GM21619 (cell line): ENCODE measurements around the gene PCBP3.
"Not testable (repeated sequence)": the region's sequence is repeated elsewhere in the genome, so short reads cannot be mapped to it uniquely, and the experiment has no call there.

Experiments used
- ATAC-seq: cut with Tn5 transposase; IDR thresholded peaks from one replicate; pipeline ENCODE4 v1.9.1; 2021; ENCODE audit not compliant: unreplicated experiment

Gene PCBP3

GRCh38 chr21:45870421-45870820 lies 226.9 kb downstream of the PCBP3 start:
- no peak for ATAC-seq

DNA sequence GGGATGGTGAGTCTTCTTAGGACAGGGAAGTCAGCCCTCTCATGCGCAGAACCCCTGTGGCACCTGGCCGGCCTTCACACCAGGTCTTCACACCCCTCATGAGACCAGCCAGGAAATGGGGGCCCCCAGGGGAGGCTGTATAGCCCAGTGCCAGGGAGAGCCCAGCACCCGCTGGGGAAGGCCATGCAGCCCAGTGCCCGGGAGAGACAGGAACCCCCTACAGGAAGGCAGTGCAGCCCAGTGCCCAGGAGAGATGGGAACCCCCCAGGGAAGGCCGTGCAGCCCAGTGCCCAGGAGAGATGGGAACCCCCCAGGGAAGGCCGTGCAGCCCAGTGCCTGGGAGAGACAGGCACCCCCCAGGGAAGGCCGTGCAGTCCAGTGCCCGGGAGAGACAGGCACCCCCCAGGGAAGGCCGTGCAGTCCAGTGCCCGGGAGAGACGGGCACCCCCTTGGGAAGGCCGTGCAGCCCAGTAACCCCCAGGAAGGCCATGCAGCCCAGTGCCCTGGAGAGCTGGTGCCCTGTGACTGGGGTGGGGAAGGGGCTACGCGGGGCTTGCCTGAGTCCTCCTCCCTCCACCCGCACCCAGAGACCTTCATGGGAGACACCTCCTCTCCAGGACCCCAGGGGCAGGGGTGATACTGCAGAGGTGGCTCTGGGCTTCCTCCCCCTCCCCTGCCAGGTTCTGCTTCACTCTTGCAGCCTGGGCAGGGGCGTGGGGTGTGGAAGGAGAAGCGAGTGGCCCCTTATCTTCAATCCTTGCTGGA lies 227.5 kb downstream of the PCBP3 start:
- no peak for ATAC-seq

DNA sequence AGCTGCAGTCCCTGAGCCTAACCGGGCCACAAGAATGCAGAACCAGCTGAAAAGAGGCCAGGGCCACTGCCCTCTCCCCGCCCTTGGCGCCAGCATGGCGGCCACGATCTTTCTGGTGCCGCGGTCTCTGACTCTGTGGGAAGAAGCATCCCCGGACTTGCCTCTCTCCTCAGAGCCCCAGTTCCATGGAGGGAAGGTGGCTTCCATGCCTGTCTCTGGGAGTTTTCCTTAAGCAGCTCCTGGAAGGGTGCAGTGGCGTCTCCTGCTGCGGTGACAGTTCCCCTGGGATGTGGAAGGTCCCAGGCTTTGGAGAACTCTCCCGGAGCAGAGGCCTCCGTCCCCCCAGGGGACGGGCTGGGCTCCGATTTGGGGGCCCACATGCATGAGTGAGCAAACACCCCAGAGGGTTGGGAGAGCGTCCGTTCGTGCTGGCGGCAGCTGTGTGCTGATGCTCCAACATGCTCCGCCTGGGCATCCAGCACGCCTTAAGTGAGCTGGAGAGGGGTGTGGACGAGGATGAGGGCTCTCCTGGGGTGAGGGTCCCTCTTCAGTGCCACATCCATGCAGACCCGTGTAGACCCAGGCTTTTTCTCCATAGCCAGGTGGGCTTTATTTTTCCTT lies 228.2 kb downstream of the PCBP3 start:
- no peak for ATAC-seq

GRCh38 chr21:45872471-45872870 lies 228.9 kb downstream of the PCBP3 start:
- ATAC-seq: no peak

DNA sequence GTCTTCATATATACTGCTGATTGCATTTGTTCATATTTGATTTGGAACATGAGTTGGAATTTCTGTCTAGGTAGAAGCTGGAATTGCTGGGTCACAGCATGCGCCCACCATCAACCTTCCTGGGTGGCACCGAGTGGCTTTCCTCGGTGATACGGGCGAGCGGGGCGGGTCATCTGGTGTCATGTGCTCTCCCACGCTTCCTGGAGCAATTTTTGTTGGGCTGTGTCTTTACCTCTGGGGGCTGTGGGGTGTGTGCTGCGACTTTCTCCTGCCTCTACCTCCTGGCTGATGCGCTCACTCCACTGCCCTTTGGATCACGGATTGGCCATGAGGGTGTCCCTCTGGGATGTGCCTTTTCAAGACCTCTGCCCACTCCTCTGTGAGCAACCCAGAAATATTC lies 229.4 kb downstream of the PCBP3 start:
- ATAC-seq: no peak

GRCh38 chr21:45873418-45873817 lies 229.9 kb downstream of the PCBP3 start:
- ATAC-seq: no peak

DNA sequence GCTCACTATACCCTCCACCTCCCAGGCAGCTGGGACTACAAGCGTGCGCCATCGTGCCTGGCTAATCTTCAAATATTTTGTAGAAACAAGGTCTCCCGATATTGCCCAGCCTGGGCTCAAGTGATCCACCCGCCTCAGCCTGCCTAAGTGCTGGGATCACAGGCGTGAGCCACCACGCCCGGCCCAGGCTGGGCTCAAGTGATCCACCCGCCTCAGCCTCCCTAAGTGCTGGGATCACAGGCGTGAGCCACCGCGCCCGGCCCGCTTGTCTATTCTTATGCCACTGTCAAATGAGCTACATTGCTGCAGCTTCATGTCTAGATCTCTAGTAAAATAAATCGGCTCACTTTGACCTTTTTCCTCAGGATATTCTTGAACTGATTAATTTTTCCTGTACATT lies 230.3 kb downstream of the PCBP3 start:
- no peak for ATAC-seq

DNA sequence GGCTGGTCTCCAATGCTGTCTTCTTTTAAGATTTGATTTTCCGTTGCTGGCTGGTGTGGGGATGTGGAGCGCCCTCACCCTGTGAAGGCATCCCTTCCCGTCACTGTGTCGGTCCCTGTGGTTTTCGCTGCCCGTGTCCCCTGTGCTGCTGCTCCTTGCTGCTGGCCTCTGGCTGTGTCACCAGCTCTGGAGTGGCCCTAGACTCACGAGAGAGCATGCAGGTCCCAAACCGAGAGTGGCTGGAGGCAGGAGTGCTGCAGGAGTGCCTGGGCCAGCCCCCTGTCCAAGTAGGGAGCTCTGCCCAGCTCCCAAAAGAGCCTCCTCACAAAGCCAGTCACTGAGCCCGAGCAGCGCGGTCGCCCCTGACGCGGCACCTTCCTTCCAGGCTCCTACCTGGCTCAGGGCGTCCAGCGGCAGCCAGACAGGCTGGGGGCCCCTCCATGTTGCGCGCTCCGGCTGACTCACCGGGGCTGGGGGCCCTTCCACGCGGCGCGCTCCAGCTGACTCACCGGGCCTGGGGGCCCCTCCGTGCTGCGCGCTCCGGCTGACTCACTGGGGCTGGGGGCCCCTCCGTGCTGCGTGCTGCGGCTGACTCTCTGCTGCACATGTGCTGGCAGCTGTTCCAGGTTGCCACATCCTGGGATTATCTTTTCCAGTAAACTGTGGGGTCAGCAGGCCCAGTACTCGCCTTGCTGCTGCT lies 231.3 kb downstream of the PCBP3 start:
- no peak for ATAC-seq

DNA sequence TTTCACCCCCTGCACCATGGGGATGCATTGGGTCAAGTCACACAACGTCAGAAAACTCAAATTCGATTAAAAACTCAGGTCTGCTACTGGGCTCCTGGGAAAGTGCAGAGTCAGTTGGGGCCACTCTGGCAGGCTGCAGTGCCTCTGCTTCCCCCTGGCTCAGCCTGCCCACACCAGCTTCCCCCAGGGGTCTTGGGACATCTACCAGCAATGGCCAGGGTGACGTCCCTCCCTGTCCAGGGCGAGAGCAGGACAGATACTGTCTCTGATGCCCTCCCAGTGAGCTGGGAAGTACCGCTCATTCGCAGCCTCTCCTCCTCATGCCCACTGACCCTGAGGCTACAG lies 231.9 kb downstream of the PCBP3 start:
- no peak for ATAC-seq

DNA sequence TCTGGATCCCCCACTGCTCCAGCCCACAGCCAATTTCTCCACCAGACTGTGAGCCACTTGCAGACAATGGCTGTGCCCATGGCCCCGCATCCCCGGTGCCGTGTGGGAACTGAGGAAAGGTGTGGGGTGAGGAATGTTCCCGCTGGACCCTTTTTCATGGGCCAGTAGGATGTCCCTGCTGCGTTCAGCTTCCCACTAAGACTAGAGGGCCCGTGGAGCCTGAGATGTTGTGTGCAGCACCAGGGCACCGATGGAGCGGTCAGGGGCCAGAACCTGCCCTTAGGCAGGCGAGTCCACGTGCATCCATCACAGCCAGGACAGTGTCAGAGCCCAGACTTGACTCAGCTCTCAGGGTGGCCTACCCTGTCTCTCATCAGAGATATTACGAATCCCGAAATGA lies 232.4 kb downstream of the PCBP3 start:
- ATAC-seq: no peak

DNA sequence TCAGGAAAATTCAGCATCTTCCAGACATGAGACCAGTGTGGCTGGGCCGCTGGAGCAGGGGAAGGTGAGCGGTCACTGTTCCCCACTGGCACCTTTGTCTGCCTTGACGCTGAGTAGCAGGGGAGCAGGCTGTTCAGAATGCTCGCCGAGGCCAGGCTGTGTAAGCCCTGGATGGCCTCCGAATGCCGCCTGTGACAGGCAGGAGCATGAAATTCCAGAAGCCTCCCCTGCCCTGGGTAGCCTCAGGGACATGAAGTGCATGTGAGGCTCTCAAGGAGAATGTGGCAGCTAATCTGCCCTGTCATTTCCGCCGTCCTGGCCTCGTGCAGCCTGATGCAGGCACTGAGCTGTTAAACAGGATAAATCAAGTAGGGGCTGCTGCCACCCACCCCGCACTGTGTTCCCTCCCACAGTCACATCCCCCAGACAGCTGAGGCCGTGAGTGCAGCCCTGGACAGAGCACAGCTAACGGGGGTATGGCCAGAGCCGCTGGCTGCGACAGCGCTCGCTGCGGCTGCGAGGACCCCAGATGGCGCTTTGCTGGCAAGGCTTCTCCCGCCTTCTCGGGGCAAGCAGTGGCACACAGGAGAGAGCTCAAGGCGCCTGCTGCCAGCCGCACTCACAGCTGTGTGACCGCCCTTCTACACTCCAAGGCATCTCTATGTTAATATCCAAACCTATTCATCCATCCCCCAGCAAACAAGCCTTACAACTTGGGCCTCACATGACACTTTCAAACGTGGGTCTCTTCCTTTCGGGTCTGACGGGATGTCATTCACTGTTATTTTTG lies 233.1 kb downstream of the PCBP3 start:
- ATAC-seq: no peak

DNA sequence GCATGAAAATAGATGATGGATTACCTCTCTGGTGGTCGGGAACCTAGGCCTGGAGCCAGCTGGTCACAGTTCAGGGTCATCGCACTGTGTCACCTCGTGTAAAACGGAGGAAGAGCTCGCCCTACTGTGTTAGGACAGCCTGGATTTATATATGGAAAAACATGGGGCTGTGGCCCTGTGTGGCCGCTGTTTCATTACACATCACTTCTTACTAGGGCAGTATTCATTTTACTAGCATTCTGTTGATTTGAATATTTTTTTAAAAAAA lies 233.6 kb downstream of the PCBP3 start:
- ATAC-seq: no peak

- no peak for ATAC-seq
Observed at GRCh38 chr21:45877821-45878469, 234.4 kb downstream of the PCBP3 start.

DNA sequence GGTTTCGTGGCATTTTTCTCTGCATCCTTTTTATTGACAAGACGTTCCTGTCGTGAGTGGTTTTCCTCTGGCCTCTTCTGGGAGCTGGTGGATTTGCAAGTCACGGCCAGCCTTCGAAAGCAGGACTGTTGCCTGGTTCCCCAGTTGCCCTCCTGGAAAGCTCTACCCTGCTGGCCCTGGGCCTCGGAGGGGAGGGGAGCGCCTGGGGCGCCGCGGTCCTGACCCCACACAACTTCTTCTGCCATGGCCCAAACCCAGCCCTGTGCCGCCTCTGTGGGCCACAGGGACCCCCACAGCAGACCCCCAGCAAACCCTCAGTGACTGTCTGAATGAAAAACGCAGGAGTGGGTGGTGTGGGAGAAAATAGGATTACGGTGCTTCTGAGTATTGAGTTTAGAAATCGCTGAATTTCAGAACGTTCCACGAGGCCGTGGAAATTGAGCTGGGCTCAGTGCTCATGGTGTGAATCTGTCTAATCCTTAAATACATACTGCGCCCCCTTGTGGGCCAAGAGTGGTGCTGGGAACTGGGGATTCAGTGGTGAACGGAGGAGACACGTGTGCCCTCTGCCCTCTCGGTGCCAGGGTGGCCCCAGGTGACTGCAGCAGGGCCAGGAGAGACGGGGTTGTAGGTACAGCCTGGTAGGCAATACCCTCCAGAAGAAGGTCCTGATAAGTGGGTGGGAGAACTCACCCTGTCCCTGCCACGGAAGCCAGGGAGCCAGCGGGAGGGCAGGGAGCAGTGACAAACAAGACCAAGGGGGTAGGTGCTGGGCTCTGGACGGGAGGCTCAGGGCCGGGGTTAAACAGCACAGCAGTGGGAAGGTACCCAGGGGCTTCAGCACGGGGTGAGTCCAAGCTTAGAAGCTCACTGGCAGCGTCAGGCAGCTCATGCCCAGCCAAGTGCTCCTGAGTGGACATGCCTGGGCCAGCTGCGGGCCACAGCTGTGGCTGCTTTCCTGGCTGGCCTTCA lies 236.9 kb downstream of the PCBP3 start:
- no peak for ATAC-seq

DNA sequence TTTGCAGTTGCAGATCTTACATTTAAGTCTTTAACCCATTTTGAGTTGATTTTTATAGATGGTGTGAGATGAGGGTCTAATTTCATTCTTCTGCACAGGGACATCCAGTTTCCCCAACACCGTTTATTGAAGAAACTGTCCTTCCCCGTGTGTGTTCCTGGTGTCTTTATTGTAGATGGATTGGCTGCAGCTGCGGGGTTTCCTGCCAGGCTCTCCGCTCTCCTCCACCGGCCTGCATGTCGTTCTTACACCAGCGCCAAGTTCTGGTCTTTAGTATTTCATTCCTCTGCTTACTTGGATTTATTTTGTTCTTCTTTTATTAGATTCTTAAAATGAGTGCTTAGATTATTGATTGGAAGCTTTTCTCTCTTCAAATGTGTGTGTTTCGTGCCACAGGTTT lies 239.1 kb downstream of the PCBP3 start:
- no peak for ATAC-seq

DNA sequence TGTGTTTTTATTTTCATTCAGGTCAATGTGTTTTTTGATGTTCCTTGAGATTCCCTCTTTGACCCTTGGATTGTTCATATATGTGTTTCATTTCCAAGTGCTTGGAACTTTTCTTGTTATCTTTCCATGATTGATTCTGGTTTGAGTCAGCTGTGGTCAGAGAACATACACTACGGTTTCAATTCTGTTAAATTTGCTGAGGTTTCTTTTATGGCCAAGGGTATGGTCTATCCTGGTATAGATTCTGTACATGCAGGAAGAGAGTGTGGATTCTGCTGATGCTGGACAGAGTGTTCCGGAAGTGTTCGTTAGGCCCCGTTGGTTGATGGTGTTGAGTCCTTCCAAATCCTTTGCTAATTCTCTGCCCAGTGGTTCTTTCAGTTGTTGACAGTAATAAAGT lies 239.6 kb downstream of the PCBP3 start:
- no peak for ATAC-seq

DNA sequence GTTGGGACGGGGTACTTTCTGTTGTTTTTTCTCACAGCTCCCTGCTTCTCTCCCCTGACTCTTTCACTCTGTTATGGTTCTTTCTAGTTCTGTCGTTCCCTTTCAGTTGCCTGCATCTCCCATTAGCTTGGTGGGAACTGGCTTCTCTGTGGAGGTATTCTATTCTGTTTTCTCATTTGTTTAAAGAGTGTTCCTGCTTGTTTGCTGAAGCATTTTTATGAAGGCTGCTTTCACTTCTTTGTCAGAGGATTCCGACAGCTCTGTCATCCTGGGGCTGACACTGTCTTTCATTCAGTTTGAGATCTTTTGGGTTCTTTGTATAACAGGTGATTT lies 242.0 kb downstream of the PCBP3 start:
- ATAC-seq: no peak

DNA sequence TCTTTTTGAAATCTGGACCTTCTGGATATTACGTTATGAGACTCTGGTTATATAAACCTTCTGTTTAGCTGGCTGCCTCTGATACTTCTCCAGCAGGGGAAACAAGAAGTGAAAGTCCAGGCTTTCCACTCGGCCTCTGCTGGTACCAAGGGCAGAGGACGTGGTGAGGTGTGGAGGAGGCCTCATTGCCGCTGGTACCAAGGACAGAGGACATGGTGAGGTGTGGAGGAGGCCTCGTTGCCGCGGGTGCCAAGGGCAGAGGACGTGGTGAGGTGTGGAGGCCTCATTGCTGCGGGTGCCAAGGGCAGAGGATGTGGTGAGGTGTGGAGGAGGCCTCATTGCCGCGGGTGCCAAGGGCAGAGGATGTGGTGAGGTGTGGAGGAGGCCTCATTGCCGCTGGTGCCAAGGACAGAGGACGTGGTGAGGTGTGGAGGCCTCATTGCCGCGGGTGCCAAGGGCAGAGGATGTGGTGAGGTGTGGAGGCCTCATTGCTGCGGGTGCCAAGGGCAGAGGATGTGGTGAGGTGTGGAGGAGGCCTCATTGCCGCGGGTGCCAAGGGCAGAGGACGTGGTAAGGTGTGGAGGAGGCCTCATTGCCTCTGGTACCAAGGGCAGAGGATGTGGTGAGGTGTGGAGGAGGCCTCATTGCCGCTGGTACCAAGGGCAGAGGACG lies 242.5 kb downstream of the PCBP3 start:
- ATAC-seq: not testable (repeated sequence)

- ATAC-seq: no peak
Observed at GRCh38 chr21:45886610-45887026, 243.1 kb downstream of the PCBP3 start.

GRCh38 chr21:45887120-45887611 lies 243.6 kb downstream of the PCBP3 start:
- no peak for ATAC-seq
